ENCODE results near the gene KCNQ5.

The KCNQ5 gene

GRCh38 chr6:72809746-72810379 is 188.0 kb downstream of the KCNQ5 start:
- Histone ChIP-seq H3K27ac (ENCODE audit: low read depth, low read length) (no peak overlapping the region), H3K4me3 (ENCODE audit: low read depth in 1 of 5, low read length in 5 of 5) (no peak overlapping the region), H3K27me3 (ENCODE audit: control insufficient read depth in 5 of 5, insufficient read depth in 4 of 5, low read length in 5 of 5) (no peaks in the 10 kb centered on the region), H3K4me1 (ENCODE audit: control insufficient read depth in 5 of 5, insufficient read depth in 5 of 5, low read length in 5 of 5) (no peaks in the 10 kb centered on the region), H3K9me3 (ENCODE audit: control insufficient read depth in 5 of 5, low read length in 5 of 5) (no peaks in the 10 kb centered on the region), H3K9ac (ENCODE audit: low read length in 5 of 5) (no peak overlapping the region), H3K36me3 (ENCODE audit: control insufficient read depth in 5 of 5, insufficient read depth in 5 of 5, low read length in 5 of 5) (no peaks in the 10 kb centered on the region)

GRCh38 chr6:72810571-72811280 is 188.9 kb downstream of the KCNQ5 start:
- Histone ChIP-seq H3K27me3 (ENCODE audit: control insufficient read depth in 5 of 5, insufficient read depth in 4 of 5, low read length in 5 of 5) (no peaks in the 10 kb centered on the region), H3K4me1 (ENCODE audit: control insufficient read depth in 5 of 5, insufficient read depth in 5 of 5, low read length in 5 of 5) (no peaks in the 10 kb centered on the region), H3K4me3 (ENCODE audit: low read depth in 1 of 5, low read length in 5 of 5) (no peak overlapping the region), H3K9me3 (ENCODE audit: control insufficient read depth in 5 of 5, low read length in 5 of 5) (no peaks in the 10 kb centered on the region), H3K9ac (ENCODE audit: low read length in 5 of 5) (no peak overlapping the region), H3K36me3 (ENCODE audit: control insufficient read depth in 5 of 5, insufficient read depth in 5 of 5, low read length in 5 of 5) (no peaks in the 10 kb centered on the region), H3K27ac (ENCODE audit: low read depth, low read length) (no peak overlapping the region)

GRCh38 chr6:72811971-72812421 is 190.1 kb downstream of the KCNQ5 start:
- Histone ChIP-seq H3K27ac (ENCODE audit: low read depth, low read length) (no peak overlapping the region), H3K9ac (ENCODE audit: low read length in 5 of 5) (no peak overlapping the region), H3K36me3 (ENCODE audit: control insufficient read depth in 5 of 5, insufficient read depth in 5 of 5, low read length in 5 of 5) (no peaks in the 10 kb centered on the region), H3K4me1 (ENCODE audit: control insufficient read depth in 5 of 5, insufficient read depth in 5 of 5, low read length in 5 of 5) (no peaks in the 10 kb centered on the region), H3K4me3 (ENCODE audit: low read depth in 1 of 5, low read length in 5 of 5) (no peak overlapping the region), H3K9me3 (ENCODE audit: control insufficient read depth in 5 of 5, low read length in 5 of 5) (no peaks in the 10 kb centered on the region), H3K27me3 (ENCODE audit: control insufficient read depth in 5 of 5, insufficient read depth in 4 of 5, low read length in 5 of 5) (no peaks in the 10 kb centered on the region)

GRCh38 chr6:72813807-72814596 is 192.1 kb downstream of the KCNQ5 start:
- H3K27ac ChIP-seq (ENCODE audit: low read depth, low read length): no peak overlapping the region
- H3K9me3 ChIP-seq (ENCODE audit: control insufficient read depth in 5 of 5, low read length in 5 of 5): no peaks in the 10 kb centered on the region
- no peaks in the 10 kb centered on the region for H3K4me1 ChIP-seq (ENCODE audit: control insufficient read depth in 5 of 5, insufficient read depth in 5 of 5, low read length in 5 of 5)

GRCh38 chr6:72816022-72816421 is 194.2 kb downstream of the KCNQ5 start:
- H3K4me1 ChIP-seq (ENCODE audit: control insufficient read depth in 5 of 5, insufficient read depth in 5 of 5, low read length in 5 of 5): no peaks in the 10 kb centered on the region
- no peak overlapping the region for H3K9ac ChIP-seq (ENCODE audit: low read length in 5 of 5)
- no peaks in the 10 kb centered on the region for H3K36me3 ChIP-seq (ENCODE audit: control insufficient read depth in 5 of 5, insufficient read depth in 5 of 5, low read length in 5 of 5)
- no peak overlapping the region for H3K4me3 ChIP-seq (ENCODE audit: low read depth in 1 of 5, low read length in 5 of 5)
- no peak overlapping the region for H3K27ac ChIP-seq (ENCODE audit: low read depth, low read length)
- H3K27me3 ChIP-seq (ENCODE audit: control insufficient read depth in 5 of 5, insufficient read depth in 4 of 5, low read length in 5 of 5): no peaks in the 10 kb centered on the region
- no peaks in the 10 kb centered on the region for H3K9me3 ChIP-seq (ENCODE audit: control insufficient read depth in 5 of 5, low read length in 5 of 5)

More at GRCh38 chr6:72813807-72814596, 192.1 kb downstream of the KCNQ5 start:
- Histone ChIP-seq H3K9ac (ENCODE audit: low read length in 5 of 5) (no peak overlapping the region), H3K36me3 (ENCODE audit: control insufficient read depth in 5 of 5, insufficient read depth in 5 of 5, low read length in 5 of 5) (no peaks in the 10 kb centered on the region), H3K27me3 (ENCODE audit: control insufficient read depth in 5 of 5, insufficient read depth in 4 of 5, low read length in 5 of 5) (no peaks in the 10 kb centered on the region), H3K4me3 (ENCODE audit: low read depth in 1 of 5, low read length in 5 of 5) (no peak overlapping the region)

- H3K9ac ChIP-seq (ENCODE audit: low read length in 5 of 5): no peak overlapping the region
- no peaks in the 10 kb centered on the region for H3K36me3 ChIP-seq (ENCODE audit: control insufficient read depth in 5 of 5, insufficient read depth in 5 of 5, low read length in 5 of 5)
- H3K4me3 ChIP-seq (ENCODE audit: low read depth in 1 of 5, low read length in 5 of 5): no peak overlapping the region
- H3K9me3 ChIP-seq (ENCODE audit: control insufficient read depth in 5 of 5, low read length in 5 of 5): no peaks in the 10 kb centered on the region
- no peaks in the 10 kb centered on the region for H3K27me3 ChIP-seq (ENCODE audit: control insufficient read depth in 5 of 5, insufficient read depth in 4 of 5, low read length in 5 of 5)
- no peaks in the 10 kb centered on the region for H3K4me1 ChIP-seq (ENCODE audit: control insufficient read depth in 5 of 5, insufficient read depth in 5 of 5, low read length in 5 of 5)
- H3K27ac ChIP-seq (ENCODE audit: low read depth, low read length): no peak overlapping the region
Measured at GRCh38 chr6:72817208-72817607, 195.3 kb downstream of the KCNQ5 start.

GRCh38 chr6:72819609-72820008 is 197.7 kb downstream of the KCNQ5 start:
- Histone ChIP-seq H3K4me1 (ENCODE audit: control insufficient read depth in 5 of 5, insufficient read depth in 5 of 5, low read length in 5 of 5) (peaks cover 0 to under 1% (median 0%) of the 10 kb centered on the region in 5 donors), H3K9me3 (ENCODE audit: control insufficient read depth in 5 of 5, low read length in 5 of 5) (no peaks in the 10 kb centered on the region), H3K9ac (ENCODE audit: low read length in 5 of 5) (no peak overlapping the region), H3K27ac (ENCODE audit: low read depth, low read length) (no peak overlapping the region), H3K27me3 (ENCODE audit: control insufficient read depth in 5 of 5, insufficient read depth in 4 of 5, low read length in 5 of 5) (no peaks in the 10 kb centered on the region), H3K4me3 (ENCODE audit: low read depth in 1 of 5, low read length in 5 of 5) (no peak overlapping the region), H3K36me3 (ENCODE audit: control insufficient read depth in 5 of 5, insufficient read depth in 5 of 5, low read length in 5 of 5) (no peaks in the 10 kb centered on the region)

- Histone ChIP-seq H3K4me3 (ENCODE audit: low read depth in 1 of 5, low read length in 5 of 5) (no peak overlapping the region), H3K27ac (ENCODE audit: low read depth, low read length) (no peak overlapping the region), H3K9me3 (ENCODE audit: control insufficient read depth in 5 of 5, low read length in 5 of 5) (no peaks in the 10 kb centered on the region), H3K9ac (ENCODE audit: low read length in 5 of 5) (no peak overlapping the region), H3K27me3 (ENCODE audit: control insufficient read depth in 5 of 5, insufficient read depth in 4 of 5, low read length in 5 of 5) (no peaks in the 10 kb centered on the region), H3K4me1 (ENCODE audit: control insufficient read depth in 5 of 5, insufficient read depth in 5 of 5, low read length in 5 of 5) (peaks cover 0 to 5% (median 0%) of the 10 kb centered on the region in 5 donors), H3K36me3 (ENCODE audit: control insufficient read depth in 5 of 5, insufficient read depth in 5 of 5, low read length in 5 of 5) (no peaks in the 10 kb centered on the region)
Measured at GRCh38 chr6:72820153-72820552, 198.3 kb downstream of the KCNQ5 start.

GRCh38 chr6:72820906-72821305 is 199.0 kb downstream of the KCNQ5 start:
- no peaks in the 10 kb centered on the region for H3K9me3 ChIP-seq (ENCODE audit: control insufficient read depth in 5 of 5, low read length in 5 of 5)
- H3K4me3 ChIP-seq (ENCODE audit: low read depth in 1 of 5, low read length in 5 of 5): no peak overlapping the region
- H3K9ac ChIP-seq (ENCODE audit: low read length in 5 of 5): no peak overlapping the region
- no peaks in the 10 kb centered on the region for H3K27me3 ChIP-seq (ENCODE audit: control insufficient read depth in 5 of 5, insufficient read depth in 4 of 5, low read length in 5 of 5)
- H3K36me3 ChIP-seq (ENCODE audit: control insufficient read depth in 5 of 5, insufficient read depth in 5 of 5, low read length in 5 of 5): no peaks in the 10 kb centered on the region
- peaks cover 0 to 5% (median 0%) of the 10 kb centered on the region in 5 donors for H3K4me1 ChIP-seq (ENCODE audit: control insufficient read depth in 5 of 5, insufficient read depth in 5 of 5, low read length in 5 of 5)
- no peak overlapping the region for H3K27ac ChIP-seq (ENCODE audit: low read depth, low read length)

- Histone ChIP-seq H3K9ac (ENCODE audit: low read length in 5 of 5) (no peak overlapping the region), H3K4me3 (ENCODE audit: low read depth in 1 of 5, low read length in 5 of 5) (no peak overlapping the region), H3K36me3 (ENCODE audit: control insufficient read depth in 5 of 5, insufficient read depth in 5 of 5, low read length in 5 of 5) (no peaks in the 10 kb centered on the region), H3K4me1 (ENCODE audit: control insufficient read depth in 5 of 5, insufficient read depth in 5 of 5, low read length in 5 of 5) (peaks cover 0 to 5% (median 0%) of the 10 kb centered on the region in 5 donors), H3K9me3 (ENCODE audit: control insufficient read depth in 5 of 5, low read length in 5 of 5) (no peaks in the 10 kb centered on the region), H3K27me3 (ENCODE audit: control insufficient read depth in 5 of 5, insufficient read depth in 4 of 5, low read length in 5 of 5) (no peaks in the 10 kb centered on the region), H3K27ac (ENCODE audit: low read depth, low read length) (no peak overlapping the region)
Measured at GRCh38 chr6:72822023-72822422, 200.2 kb downstream of the KCNQ5 start.

All from subcutaneous abdominal adipose tissue (tissue), 5 donors.